H1 (cell line): ENCODE measurements around the gene MECP2. TPM values are rescaled to one million over a fixed set of nuclear protein-coding genes. Genes with fewer than 3 reads are reported as not detected.

Experiments
- BCL11A ChIP-seq, 2 experiments: IDR thresholded peaks; one replicate each; pipeline ENCODE4 v1.6.1; 2011; ENCODE audit warnings: low read depth in 2 of 2, low read length in 2 of 2, mild to moderate bottlenecking in 2 of 2
- CREB1 ChIP-seq: IDR thresholded peaks from 2 replicates; pipeline ENCODE4 v1.6.1; 2012; ENCODE audit warnings: inconsistent platforms
- EP300 ChIP-seq, 2 experiments: IDR thresholded peaks; 1 replicate in 1 of 2; 2 replicates in 1 of 2; pipeline ENCODE4 v1.6.1; 2011 to 2012; ENCODE audit warnings: low read depth in 2 of 2, low read length in 2 of 2, mild to moderate bottlenecking in 2 of 2, borderline replicate concordance in 1 of 2, inconsistent platforms in 1 of 2, moderate library complexity in 1 of 2
- EZH2 ChIP-seq: fragments of 200-600 bp; sonication (generic); IDR thresholded peaks from 2 replicates; pipeline ENCODE4 v1.7.1; 2012; ENCODE audit warnings: low read depth, mild to moderate bottlenecking, moderate library complexity, low read length, inconsistent platforms; ENCODE audit not compliant: severe bottlenecking
- HDAC6 ChIP-seq: IDR thresholded peaks from one replicate; pipeline ENCODE4 v1.7.1; 2012; ENCODE audit warnings: low read depth, mild to moderate bottlenecking, inconsistent platforms, low read length, moderate library complexity
- KDM1A ChIP-seq: fragments of 200-600, 300-600 bp; sonication (generic); IDR thresholded peaks from 2 replicates; pipeline ENCODE4 v1.7.1; 2016; ENCODE audit warnings: mild to moderate bottlenecking, low read length, borderline replicate concordance
- KDM5A ChIP-seq: fragments of 200-600 bp; IDR thresholded peaks from 2 replicates; pipeline ENCODE4 v1.7.1; 2012; ENCODE audit warnings: mild to moderate bottlenecking, low read length, inconsistent platforms, mixed read lengths
- MAFK ChIP-seq: IDR thresholded peaks from 2 replicates; pipeline ENCODE4 v1.6.1; 2012; ENCODE audit warnings: low read depth, mild to moderate bottlenecking, improper control_type of control experiment, low read length
- SIRT6 ChIP-seq: IDR thresholded peaks from one replicate; pipeline ENCODE4 v1.7.1; 2012; ENCODE audit warnings: low read length, inconsistent platforms
- SIX5 ChIP-seq: IDR thresholded peaks from 2 replicates; pipeline ENCODE4 v1.6.1; 2011; ENCODE audit warnings: mild to moderate bottlenecking, low read depth, low read length
- polyA plus RNA-seq, 7 experiments: library from polyadenylated mRNA; depleted of rRNA in 3 of 7; stranded (reverse) in 5 of 7; unstranded in 2 of 7; fragments of >200 nt in 5 of 7; fragments of 200-250 nt in 2 of 7; gene quantifications; 1 replicate in 5 of 7; 2 replicates in 1 of 7; 4 replicates in 1 of 7; pipeline versions ENCODE4 v1.2.1 to v1.2.3, GENCODE V29; 2011 to 2013; ENCODE audit warnings: missing spikeins in 2 of 7, mixed read lengths in 2 of 7
- total RNA-seq: library from RNA; stranded (reverse); fragmentation: NEBNext Ultra II Directional; extraction: Animal tissue kit (Norgen Biotek cat#: 25700); gene quantifications from 2 replicates; pipeline ENCODE4 v1.2.1, GENCODE V29; 2021
- TF ChIP-seq, protein P1 (sequence below): fragments of 300-600 bp; sonication (generic); IDR thresholded peaks from 2 replicates; pipeline ENCODE4 v1.7.1; 2012; ENCODE audit warnings: low read length, moderate library complexity, mild to moderate bottlenecking, inconsistent platforms; ENCODE audit not compliant: insufficient replicate concordance

Gene MECP2
- total and polyA plus RNA-seq, 2 of the 8 experiments (the other 6 are each of a cell fraction or from before 2014, with no cell fraction given) = 5.0 to 32.4 TPM

GRCh38 chrX:153972368-153973126 is 125.0 kb downstream of the MECP2 start, which contains the start of gene TMEM187 (continued):
- TF ChIP-seq, protein P1, sequence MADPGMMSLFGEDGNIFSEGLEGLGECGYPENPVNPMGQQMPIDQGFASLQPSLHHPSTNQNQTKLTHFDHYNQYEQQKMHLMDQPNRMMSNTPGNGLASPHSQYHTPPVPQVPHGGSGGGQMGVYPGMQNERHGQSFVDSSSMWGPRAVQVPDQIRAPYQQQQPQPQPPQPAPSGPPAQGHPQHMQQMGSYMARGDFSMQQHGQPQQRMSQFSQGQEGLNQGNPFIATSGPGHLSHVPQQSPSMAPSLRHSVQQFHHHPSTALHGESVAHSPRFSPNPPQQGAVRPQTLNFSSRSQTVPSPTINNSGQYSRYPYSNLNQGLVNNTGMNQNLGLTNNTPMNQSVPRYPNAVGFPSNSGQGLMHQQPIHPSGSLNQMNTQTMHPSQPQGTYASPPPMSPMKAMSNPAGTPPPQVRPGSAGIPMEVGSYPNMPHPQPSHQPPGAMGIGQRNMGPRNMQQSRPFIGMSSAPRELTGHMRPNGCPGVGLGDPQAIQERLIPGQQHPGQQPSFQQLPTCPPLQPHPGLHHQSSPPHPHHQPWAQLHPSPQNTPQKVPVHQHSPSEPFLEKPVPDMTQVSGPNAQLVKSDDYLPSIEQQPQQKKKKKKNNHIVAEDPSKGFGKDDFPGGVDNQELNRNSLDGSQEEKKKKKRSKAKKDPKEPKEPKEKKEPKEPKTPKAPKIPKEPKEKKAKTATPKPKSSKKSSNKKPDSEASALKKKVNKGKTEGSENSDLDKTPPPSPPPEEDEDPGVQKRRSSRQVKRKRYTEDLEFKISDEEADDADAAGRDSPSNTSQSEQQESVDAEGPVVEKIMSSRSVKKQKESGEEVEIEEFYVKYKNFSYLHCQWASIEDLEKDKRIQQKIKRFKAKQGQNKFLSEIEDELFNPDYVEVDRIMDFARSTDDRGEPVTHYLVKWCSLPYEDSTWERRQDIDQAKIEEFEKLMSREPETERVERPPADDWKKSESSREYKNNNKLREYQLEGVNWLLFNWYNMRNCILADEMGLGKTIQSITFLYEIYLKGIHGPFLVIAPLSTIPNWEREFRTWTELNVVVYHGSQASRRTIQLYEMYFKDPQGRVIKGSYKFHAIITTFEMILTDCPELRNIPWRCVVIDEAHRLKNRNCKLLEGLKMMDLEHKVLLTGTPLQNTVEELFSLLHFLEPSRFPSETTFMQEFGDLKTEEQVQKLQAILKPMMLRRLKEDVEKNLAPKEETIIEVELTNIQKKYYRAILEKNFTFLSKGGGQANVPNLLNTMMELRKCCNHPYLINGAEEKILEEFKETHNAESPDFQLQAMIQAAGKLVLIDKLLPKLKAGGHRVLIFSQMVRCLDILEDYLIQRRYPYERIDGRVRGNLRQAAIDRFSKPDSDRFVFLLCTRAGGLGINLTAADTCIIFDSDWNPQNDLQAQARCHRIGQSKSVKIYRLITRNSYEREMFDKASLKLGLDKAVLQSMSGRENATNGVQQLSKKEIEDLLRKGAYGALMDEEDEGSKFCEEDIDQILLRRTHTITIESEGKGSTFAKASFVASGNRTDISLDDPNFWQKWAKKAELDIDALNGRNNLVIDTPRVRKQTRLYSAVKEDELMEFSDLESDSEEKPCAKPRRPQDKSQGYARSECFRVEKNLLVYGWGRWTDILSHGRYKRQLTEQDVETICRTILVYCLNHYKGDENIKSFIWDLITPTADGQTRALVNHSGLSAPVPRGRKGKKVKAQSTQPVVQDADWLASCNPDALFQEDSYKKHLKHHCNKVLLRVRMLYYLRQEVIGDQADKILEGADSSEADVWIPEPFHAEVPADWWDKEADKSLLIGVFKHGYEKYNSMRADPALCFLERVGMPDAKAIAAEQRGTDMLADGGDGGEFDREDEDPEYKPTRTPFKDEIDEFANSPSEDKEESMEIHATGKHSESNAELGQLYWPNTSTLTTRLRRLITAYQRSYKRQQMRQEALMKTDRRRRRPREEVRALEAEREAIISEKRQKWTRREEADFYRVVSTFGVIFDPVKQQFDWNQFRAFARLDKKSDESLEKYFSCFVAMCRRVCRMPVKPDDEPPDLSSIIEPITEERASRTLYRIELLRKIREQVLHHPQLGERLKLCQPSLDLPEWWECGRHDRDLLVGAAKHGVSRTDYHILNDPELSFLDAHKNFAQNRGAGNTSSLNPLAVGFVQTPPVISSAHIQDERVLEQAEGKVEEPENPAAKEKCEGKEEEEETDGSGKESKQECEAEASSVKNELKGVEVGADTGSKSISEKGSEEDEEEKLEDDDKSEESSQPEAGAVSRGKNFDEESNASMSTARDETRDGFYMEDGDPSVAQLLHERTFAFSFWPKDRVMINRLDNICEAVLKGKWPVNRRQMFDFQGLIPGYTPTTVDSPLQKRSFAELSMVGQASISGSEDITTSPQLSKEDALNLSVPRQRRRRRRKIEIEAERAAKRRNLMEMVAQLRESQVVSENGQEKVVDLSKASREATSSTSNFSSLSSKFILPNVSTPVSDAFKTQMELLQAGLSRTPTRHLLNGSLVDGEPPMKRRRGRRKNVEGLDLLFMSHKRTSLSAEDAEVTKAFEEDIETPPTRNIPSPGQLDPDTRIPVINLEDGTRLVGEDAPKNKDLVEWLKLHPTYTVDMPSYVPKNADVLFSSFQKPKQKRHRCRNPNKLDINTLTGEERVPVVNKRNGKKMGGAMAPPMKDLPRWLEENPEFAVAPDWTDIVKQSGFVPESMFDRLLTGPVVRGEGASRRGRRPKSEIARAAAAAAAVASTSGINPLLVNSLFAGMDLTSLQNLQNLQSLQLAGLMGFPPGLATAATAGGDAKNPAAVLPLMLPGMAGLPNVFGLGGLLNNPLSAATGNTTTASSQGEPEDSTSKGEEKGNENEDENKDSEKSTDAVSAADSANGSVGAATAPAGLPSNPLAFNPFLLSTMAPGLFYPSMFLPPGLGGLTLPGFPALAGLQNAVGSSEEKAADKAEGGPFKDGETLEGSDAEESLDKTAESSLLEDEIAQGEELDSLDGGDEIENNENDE = no peak
- TF ChIP-seq BCL11A (IDR thresholded peaks at IDR 0.05; ENCODE audit: low read depth in 2 of 2, low read length in 2 of 2) (no peak), KDM5A (no peak), CREB1 (peak; percentile 78), KDM1A (no peak), MAFK (no peak), EP300 (IDR thresholded peaks at IDR 0.05; ENCODE audit: borderline replicate concordance in 1 of 2, low read depth in 2 of 2, low read length in 2 of 2) (no peak), SIX5 (no peak), SIRT6 (no peak), HDAC6 (no peak), EZH2 (no peak)
